COR-L47 (cell line): ENCODE data around the gene CLIP2.
"Not testable (repeated sequence)": the region's sequence is repeated elsewhere in the genome, so short reads cannot be mapped to it uniquely, and the experiment has no call there.

Source experiments
- DNase-seq: peaks from one replicate; lab custom pipeline; 2025; lab: John Stamatoyannopoulos, UW

CLIP2 gene

GRCh38 chr7:74403521-74404387 is 114.5 kb downstream of the CLIP2 start:
- DNase-seq: no peak

- DNase-seq: no peak
These were observed 115.1 kb downstream of the CLIP2 start for GRCh38 chr7:74404388-74404700.

- no peak for DNase-seq
These were observed 115.5 kb downstream of the CLIP2 start for GRCh38 chr7:74404741-74405140.

GRCh38 chr7:74405191-74405898 is 116.1 kb downstream of the CLIP2 start:
- peak; percentile 25 for DNase-seq

GRCh38 chr7:74405899-74406512 is 116.8 kb downstream of the CLIP2 start:
- DNase-seq: no peak

- no peak for DNase-seq
These were observed 118.8 kb downstream of the CLIP2 start for GRCh38 chr7:74407958-74408357.

- no peak for DNase-seq
These were observed 120.4 kb downstream of the CLIP2 start for GRCh38 chr7:74409571-74409970.

- no peak for DNase-seq
These were observed 121.6 kb downstream of the CLIP2 start for GRCh38 chr7:74410772-74411171.

GRCh38 chr7:74411571-74411970 is 122.4 kb downstream of the CLIP2 start:
- not testable (repeated sequence) for DNase-seq

GRCh38 chr7:74412056-74412455 is 122.8 kb downstream of the CLIP2 start:
- no peak for DNase-seq

GRCh38 chr7:74412603-74413002 is 123.4 kb downstream of the CLIP2 start:
- DNase-seq: no peak

GRCh38 chr7:74414595-74415333 is 125.6 kb downstream of the CLIP2 start:
- not testable (repeated sequence) for DNase-seq

GRCh38 chr7:74417419-74417971 is 128.3 kb downstream of the CLIP2 start:
- peak; percentile 41 for DNase-seq

GRCh38 chr7:74418076-74418475 is 128.9 kb downstream of the CLIP2 start:
- no peak for DNase-seq

- DNase-seq: no peak
These were observed 129.3 kb downstream of the CLIP2 start for GRCh38 chr7:74418538-74418937.

GRCh38 chr7:74419232-74419631 is 130.0 kb downstream of the CLIP2 start:
- DNase-seq: not testable (repeated sequence)

GRCh38 chr7:74420006-74420405 is 130.8 kb downstream of the CLIP2 start:
- no peak for DNase-seq

- no peak for DNase-seq
These were observed 135.2 kb downstream of the CLIP2 start for GRCh38 chr7:74424291-74424880.

- DNase-seq: no peak
These were observed 138.8 kb downstream of the CLIP2 start for GRCh38 chr7:74428023-74428422.

- DNase-seq: no peak
These were observed 140.0 kb downstream of the CLIP2 start for GRCh38 chr7:74429153-74429747.

- not testable (repeated sequence) for DNase-seq
These were observed 141.2 kb downstream of the CLIP2 start for GRCh38 chr7:74430409-74430808.
